IMR-90 (cell line): ENCODE results near the gene ANKEF1. TPM values are rescaled to one million over a fixed set of nuclear protein-coding genes. Genes with fewer than 3 reads are reported as not detected.

Experiments used
- ATAC-seq: fragments of 200-7000 bp; cut with Tn5 transposase; 2 replicates; pipeline ENCODE4 v1.9.1; 2020; ENCODE audit warnings: low read depth, mild to moderate bottlenecking, moderate library complexity
- BruUV-seq: library from RNA; stranded (reverse); fragments of 400-500 nt; replicated peaks from 2 replicates; lab custom pipeline; 2021; lab: Mats Ljungman, UMichigan
- CTCF ChIA-PET: fragments of 300-600 bp; formaldehyde crosslinking; extraction: SDS; loops from one replicate; lab custom pipeline; 2021; ENCODE audit warnings: antibody characterized with exemption; lab: Yijun Ruan, JAX
- POLR2A ChIA-PET: fragments of 300-600 bp; sonication (Branson Sonifier 250); formaldehyde crosslinking; loops from one replicate; lab custom pipeline; 2022; ENCODE audit warnings: antibody characterized with exemption; ENCODE audit not compliant: unreplicated experiment; lab: Charles Lee
- DNase-seq: peaks from one replicate; pipeline ENCODE4 v3.0.0; 2013
- H2AFZ ChIP-seq: replicated peaks from 2 replicates; pipeline ENCODE3; 2013; ENCODE audit warnings: low read length, mild to moderate bottlenecking; ENCODE audit not compliant: poor library complexity
- H2AK5ac ChIP-seq: 2 replicates; pipeline ENCODE4 v1.6.1; 2013; ENCODE audit warnings: low read depth, low read length, inconsistent platforms
- H2AK9ac ChIP-seq: replicated peaks from 2 replicates; pipeline ENCODE3; 2013; ENCODE audit warnings: mild to moderate bottlenecking, low read depth, low read length, moderate library complexity; ENCODE audit not compliant: poor library complexity
- H2BK120ac ChIP-seq: 2 replicates; pipeline ENCODE4 v1.6.1; 2013; ENCODE audit warnings: low read depth, low read length, inconsistent platforms
- H2BK15ac ChIP-seq: 3 replicates; pipeline ENCODE4 v1.6.1; 2013; ENCODE audit warnings: low read depth, low read length, inconsistent platforms
- H2BK20ac ChIP-seq: 2 replicates; pipeline ENCODE4 v1.6.1; 2013; ENCODE audit warnings: low read depth, mild to moderate bottlenecking, inconsistent platforms, low read length, moderate library complexity
- H2BK5ac ChIP-seq: 2 replicates; pipeline ENCODE4 v1.6.1; 2013; ENCODE audit warnings: mild to moderate bottlenecking, low read depth, low read length, inconsistent platforms; ENCODE audit not compliant: poor library complexity, severe bottlenecking
- H3K14ac ChIP-seq: replicated peaks from 2 replicates; pipeline ENCODE4 v1.6.1; 2013; ENCODE audit warnings: low read depth, low read length, inconsistent platforms
- H3K18ac ChIP-seq: 2 replicates; pipeline ENCODE4 v1.6.1; 2013; ENCODE audit warnings: low read depth, low read length, control low read depth
- H3K23ac ChIP-seq: 2 replicates; pipeline ENCODE4 v1.6.1; 2013; ENCODE audit warnings: low read depth, low read length, inconsistent platforms
- H3K27ac ChIP-seq: 2 replicates; pipeline ENCODE4 v1.5.1; 2013; ENCODE audit warnings: mild to moderate bottlenecking, control low read depth, low read length; ENCODE audit not compliant: insufficient read depth
- H3K27me3 ChIP-seq: 2 replicates; pipeline ENCODE4 v1.6.1; 2013; ENCODE audit warnings: low read length; ENCODE audit not compliant: control insufficient read depth, insufficient read depth
- H3K36me3 ChIP-seq: 2 replicates; pipeline ENCODE4 v1.6.1; 2013; ENCODE audit warnings: low read length, mixed read lengths; ENCODE audit not compliant: control insufficient read depth, insufficient read depth
- H3K4ac ChIP-seq: 2 replicates; pipeline ENCODE4 v1.6.1; 2013; ENCODE audit warnings: low read depth, low read length, inconsistent platforms
- H3K4me1 ChIP-seq: 2 replicates; pipeline ENCODE4 v1.6.1; 2013; ENCODE audit warnings: low read length, mixed read lengths; ENCODE audit not compliant: control insufficient read depth, insufficient read depth
- H3K4me2 ChIP-seq: 2 replicates; pipeline ENCODE4 v1.6.1; 2013; ENCODE audit warnings: low read depth, mild to moderate bottlenecking, control low read depth, low read length, moderate library complexity
- H3K4me3 ChIP-seq: 2 replicates; pipeline ENCODE4 v1.5.1; 2013; ENCODE audit warnings: low read depth, mild to moderate bottlenecking, control low read depth, low read length, moderate library complexity; ENCODE audit not compliant: insufficient read depth
- H3K56ac ChIP-seq: 2 replicates; pipeline ENCODE4 v1.6.1; 2013; ENCODE audit warnings: low read length, inconsistent platforms; ENCODE audit not compliant: insufficient read depth; ENCODE audit errors: extremely low read depth
- H3K79me1 ChIP-seq, 2 experiments: 2 replicates each; pipeline ENCODE4 v1.6.1; 2013; ENCODE audit warnings: low read length in 2 of 2, inconsistent platforms in 1 of 2, low read depth in 1 of 2
- H3K9ac ChIP-seq: 2 replicates; pipeline ENCODE4 v1.6.1; 2013; ENCODE audit warnings: low read depth, low read length, control low read depth
- H3K9me1 ChIP-seq: 2 replicates; pipeline ENCODE4 v1.6.1; 2013; ENCODE audit warnings: low read length, inconsistent platforms; ENCODE audit not compliant: insufficient read depth
- H3K9me3 ChIP-seq: 2 replicates; pipeline ENCODE4 v1.6.1; 2013; ENCODE audit warnings: low read length; ENCODE audit not compliant: control insufficient read depth, insufficient read depth
- H4K20me1 ChIP-seq: 2 replicates; pipeline ENCODE4 v1.6.1; 2013; ENCODE audit warnings: low read length, inconsistent platforms; ENCODE audit not compliant: insufficient read depth
- H4K5ac ChIP-seq: 2 replicates; pipeline ENCODE4 v1.6.1; 2013; ENCODE audit warnings: mild to moderate bottlenecking, low read depth, low read length, control low read depth
- H4K8ac ChIP-seq, 2 experiments: 2 replicates each; pipeline ENCODE4 v1.6.1; 2013; ENCODE audit warnings: low read depth in 2 of 2, low read length in 2 of 2, control low read depth in 1 of 2, inconsistent platforms in 1 of 2
- H4K91ac ChIP-seq: 2 replicates; pipeline ENCODE4 v1.6.1; 2013; ENCODE audit warnings: low read depth, low read length, inconsistent platforms; ENCODE audit not compliant: insufficient read depth
- ELK1 ChIP-seq: fragments of 150-350 bp; IDR thresholded peaks from 2 replicates; pipeline ENCODE4 v1.6.1; 2016; ENCODE audit warnings: low read depth, mild to moderate bottlenecking, low read length, moderate library complexity, borderline replicate concordance
- FOS ChIP-seq: fragments of 150-350 bp; IDR thresholded peaks from 2 replicates; pipeline ENCODE4 v1.6.1; 2016; ENCODE audit warnings: low read depth, low read length
- MAFK ChIP-seq: IDR thresholded peaks from 2 replicates; pipeline ENCODE4 v1.6.1; 2012; ENCODE audit warnings: low read depth, low read length, improper control_type of control experiment
- POLR2A ChIP-seq: IDR thresholded peaks from 2 replicates; pipeline ENCODE4 v1.6.1; 2012; ENCODE audit warnings: mild to moderate bottlenecking, low read depth, low read length
- RAD21 ChIP-seq: IDR thresholded peaks from 2 replicates; pipeline ENCODE4 v1.6.1; 2012; ENCODE audit warnings: low read length, improper control_type of control experiment
- RCOR1 ChIP-seq: IDR thresholded peaks from 2 replicates; pipeline ENCODE4 v1.6.1; 2012; ENCODE audit warnings: mild to moderate bottlenecking, low read length, improper control_type of control experiment; ENCODE audit not compliant: insufficient replicate concordance
- RFX5 ChIP-seq: IDR thresholded peaks from 2 replicates; pipeline ENCODE4 v1.8.0; 2012; ENCODE audit warnings: low read depth, mild to moderate bottlenecking, low read length, moderate library complexity
- USF2 ChIP-seq: fragments of 150-350 bp; IDR thresholded peaks from 2 replicates; pipeline ENCODE4 v1.6.1; 2017; ENCODE audit warnings: mild to moderate bottlenecking, antibody characterized with exemption, low read length, low read depth
- WGBS, 2 experiments: methylation state at CpG; one replicate each; pipeline versions ENCODE4 v1.1.5 to v1.1.7; 2013; ENCODE audit warnings: missing lambda C conversion rate in 2 of 2; ENCODE audit not compliant: insufficient read length in 1 of 2; ENCODE audit errors: extremely low coverage in 2 of 2; 5-methylcytosine and 5-hydroxymethylcytosine counted together
- dilution Hi-C: fragments of 300-500 bp; cut with HindIII; formaldehyde crosslinking; loops from one replicate; pipeline ENCODE4 v1.14.3; 2018; ENCODE audit warnings: low sequenced_read_pairs; ENCODE audit not compliant: unreplicated experiment
- in situ Hi-C: fragments of 300-500 bp; cut with MboI; formaldehyde crosslinking; loops from 3 replicates; pipeline ENCODE4 v1.14.3; 2019; ENCODE audit warnings: low sequenced_read_pairs, inconsistent platforms, mixed read lengths
- intact Hi-C: fragments of 100-400 bp; cut with micrococcal nuclease; formaldehyde crosslinking; loops from 2 replicates; pipeline ENCODE4 v1.10.0; 2022
- polyA plus RNA-seq, 3 experiments: library from polyadenylated mRNA; depleted of rRNA; stranded (reverse); fragments of >200 nt; gene quantifications; 2 replicates each; pipeline ENCODE4 v1.2.3, GENCODE V29; 2012; ENCODE audit warnings: low replicate concordance in 1 of 3
- total RNA-seq: library from RNA; depleted of rRNA; stranded (reverse); fragments of >200 nt; gene quantifications from 2 replicates; pipeline ENCODE4 v1.2.3, GENCODE V29; 2012
- TF ChIP-seq, protein P1 (sequence below): conservative IDR thresholded peaks from 2 replicates; pipeline ENCODE4 v1.5.1; 2012; ENCODE audit warnings: mild to moderate bottlenecking, low read depth, low read length, improper control_type of control experiment

Gene ANKEF1
- total and polyA plus RNA-seq, 2 of the 4 experiments (the other 2 are of a cell fraction) = 0.31 to 0.54 TPM

DNA sequence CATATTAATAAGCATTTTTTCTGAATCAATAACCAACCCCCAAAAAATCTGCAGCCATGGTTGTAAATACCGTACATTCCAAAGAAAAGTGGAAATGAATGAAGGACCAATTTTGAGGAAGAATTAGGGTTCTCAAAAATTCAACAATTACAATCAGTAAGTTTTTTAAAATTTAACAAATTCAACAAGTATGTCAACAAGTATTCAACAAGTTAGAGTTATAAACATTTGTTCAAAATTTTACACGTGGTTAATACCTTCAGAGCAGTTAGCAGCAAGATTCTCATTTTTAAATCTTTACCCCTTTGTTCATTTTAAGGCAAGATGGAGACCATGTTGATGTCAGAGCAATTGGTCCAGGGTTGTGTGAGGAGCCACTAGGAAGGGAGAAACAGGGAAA, 27.6 kb upstream of the ANKEF1 start:
- Histone ChIP-seq H3K4me3 (no peak overlapping the region), H4K5ac (no peak overlapping the region), H2BK120ac (no peak overlapping the region), H3K56ac (no peak overlapping the region), H2BK5ac (no peak overlapping the region), H3K9me3 (no peaks in the 10 kb centered on the region), H3K79me1 (no peaks in the 10 kb centered on the region), H3K27me3 (peaks cover 3% of the 10 kb centered on the region; the same call in 1 of the 2 replicates), H2BK15ac (no peak overlapping the region), H3K23ac (no peak overlapping the region), H2BK20ac (no peak overlapping the region), H3K4me2 (no peak overlapping the region), H2AK5ac (no peak overlapping the region), H3K9me1 (no peaks in the 10 kb centered on the region), H3K14ac (no peak overlapping the region), H2AK9ac (no peak overlapping the region), H4K91ac (no peak overlapping the region), H3K9ac (no peak overlapping the region), H3K36me3 (no peaks in the 10 kb centered on the region), H3K4ac (no peak overlapping the region), H2AFZ (no peak overlapping the region), H3K18ac (no peak overlapping the region), H4K8ac (no peak overlapping the region), H3K27ac (no peak overlapping the region), H3K4me1 (no peaks in the 10 kb centered on the region), H4K20me1 (no peaks in the 10 kb centered on the region)
- ChIA-PET POLR2A (no interaction called here), CTCF (interaction anchor here (0.6 kb wide), 1 partner anchor 826 kb away, joined by 3 read pairs; no protein-coding TSS in a partner anchor)
- dilution Hi-C loops (no loop called here), in situ Hi-C loops (no loop called here), intact Hi-C loops (no loop called here)
- ATAC-seq (no peak), DNase-seq (no peak)
- whole genome bisulfite sequencing, 2 experiments = no CpG with 5 or more reads among the region's 2 CpGs
- no peak for TF ChIP-seq MAFK
- TF ChIP-seq, protein P1, sequence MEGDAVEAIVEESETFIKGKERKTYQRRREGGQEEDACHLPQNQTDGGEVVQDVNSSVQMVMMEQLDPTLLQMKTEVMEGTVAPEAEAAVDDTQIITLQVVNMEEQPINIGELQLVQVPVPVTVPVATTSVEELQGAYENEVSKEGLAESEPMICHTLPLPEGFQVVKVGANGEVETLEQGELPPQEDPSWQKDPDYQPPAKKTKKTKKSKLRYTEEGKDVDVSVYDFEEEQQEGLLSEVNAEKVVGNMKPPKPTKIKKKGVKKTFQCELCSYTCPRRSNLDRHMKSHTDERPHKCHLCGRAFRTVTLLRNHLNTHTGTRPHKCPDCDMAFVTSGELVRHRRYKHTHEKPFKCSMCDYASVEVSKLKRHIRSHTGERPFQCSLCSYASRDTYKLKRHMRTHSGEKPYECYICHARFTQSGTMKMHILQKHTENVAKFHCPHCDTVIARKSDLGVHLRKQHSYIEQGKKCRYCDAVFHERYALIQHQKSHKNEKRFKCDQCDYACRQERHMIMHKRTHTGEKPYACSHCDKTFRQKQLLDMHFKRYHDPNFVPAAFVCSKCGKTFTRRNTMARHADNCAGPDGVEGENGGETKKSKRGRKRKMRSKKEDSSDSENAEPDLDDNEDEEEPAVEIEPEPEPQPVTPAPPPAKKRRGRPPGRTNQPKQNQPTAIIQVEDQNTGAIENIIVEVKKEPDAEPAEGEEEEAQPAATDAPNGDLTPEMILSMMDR = no peak
- no peak for TF ChIP-seq ELK1
- no peak for TF ChIP-seq RAD21
- no peak for TF ChIP-seq RCOR1
- no peak for TF ChIP-seq USF2
- no peak for TF ChIP-seq FOS
- TF ChIP-seq POLR2A = no peak
- TF ChIP-seq RFX5 = no peak
- BruUV-seq = no TSS peak
